Breast epithelium (tissue), 3 donors: Measurements from ENCODE around the gene CD14.

ENCODE experiments used
- CTCF ChIP-seq, 3 donors: fragments of 450-650 bp; IDR thresholded peaks; one replicate each; pipeline ENCODE4 v1.5.1; 2016 to 2017; ENCODE audit warnings: antibody characterized with exemption in 3 of 3, mild to moderate bottlenecking in 3 of 3, moderate library complexity in 3 of 3
- POLR2A ChIP-seq: fragments of 450-650 bp; IDR thresholded peaks from one replicate; pipeline ENCODE4 v1.6.1; 2016; ENCODE audit warnings: antibody characterized with exemption, mild to moderate bottlenecking, moderate library complexity

- TF ChIP-seq CTCF (IDR thresholded peaks at IDR 0.05) (no peak), POLR2A (no peak)
Observed at GRCh38 chr5:140642718-140643117, 9.7 kb upstream of the CD14 start.
